Right atrium auricular region (tissue), 2 donors: Measurements from ENCODE around the gene ENPP7. TPM values are rescaled to one million over a fixed set of nuclear protein-coding genes. Genes with fewer than 3 reads are reported as not detected.

Experiments
- DNase-seq: peaks from one replicate; pipeline ENCODE4 v3.0.0-alpha.2; 2019; ENCODE audit warnings: low spot score
- H3K27ac ChIP-seq, 2 donors: fragments of 200-600 bp; sonication (generic); 1 replicate in 1 of 2; 2 replicates in 1 of 2; pipeline ENCODE4 v1.5.1; 2016 to 2019
- H3K27me3 ChIP-seq, 2 donors: fragments of 200-600 bp; sonication (generic); one replicate each; pipeline versions ENCODE4 v1.5.1 to v1.6.0; 2017 to 2019
- H3K36me3 ChIP-seq: fragments of 200-600 bp; sonication (generic); one replicate; pipeline ENCODE4 v1.5.1; 2016
- H3K4me1 ChIP-seq, 2 donors: fragments of 200-600 bp; sonication (generic); one replicate each; pipeline versions ENCODE4 v1.5.1 to v1.6.0; 2017 to 2019
- H3K4me3 ChIP-seq, 2 donors: fragments of 200-600 bp; sonication (generic); 1 replicate in 1 of 2; 2 replicates in 1 of 2; pipeline ENCODE4 v1.5.1; 2017 to 2019; ENCODE audit warnings: mild to moderate bottlenecking in 1 of 2, moderate library complexity in 1 of 2
- H3K9me3 ChIP-seq, 2 donors: fragments of 200-600 bp; sonication (generic); one replicate each; pipeline ENCODE4 v1.5.1; 2019
- CTCF ChIP-seq, 2 donors: fragments of 200-600 bp; sonication (generic); IDR thresholded peaks; one replicate each; pipeline ENCODE4 v1.5.1; 2019; ENCODE audit warnings: antibody characterized with exemption in 2 of 2
- total RNA-seq, 2 donors: library from RNA; depleted of rRNA; stranded (reverse); fragments of >200 nt; gene quantifications; one replicate each; pipeline ENCODE4 v1.1.0, GENCODE V29; 2016

ENPP7 gene
- total RNA-seq, 2 donors from 2014 or later = not detected

GRCh38 chr17:79714176-79715097 is 16.3 kb upstream of the ENPP7 start:
- Histone ChIP-seq H3K27ac (no peak overlapping the region), H3K9me3 (no peaks in the 10 kb centered on the region), H3K36me3 (no peaks in the 10 kb centered on the region), H3K4me1 (no peaks in the 10 kb centered on the region), H3K4me3 (no peak overlapping the region), H3K27me3 (no peaks in the 10 kb centered on the region)
- TF ChIP-seq CTCF (IDR thresholded peaks at IDR 0.05) = no peak
- no peak for DNase-seq

GRCh38 chr17:79715098-79715942 is 15.4 kb upstream of the ENPP7 start:
- Histone ChIP-seq H3K4me1 (no peaks in the 10 kb centered on the region), H3K4me3 (no peak overlapping the region), H3K27me3 (no peaks in the 10 kb centered on the region), H3K9me3 (no peaks in the 10 kb centered on the region), H3K36me3 (no peaks in the 10 kb centered on the region), H3K27ac (no peak overlapping the region)
- no peak for TF ChIP-seq CTCF (IDR thresholded peaks at IDR 0.05)
- DNase-seq = no peak

GRCh38 chr17:79715943-79716797 is 14.6 kb upstream of the ENPP7 start:
- Histone ChIP-seq H3K27me3 (no peaks in the 10 kb centered on the region), H3K27ac (no peak overlapping the region), H3K4me1 (no peaks in the 10 kb centered on the region), H3K9me3 (no peaks in the 10 kb centered on the region), H3K36me3 (no peaks in the 10 kb centered on the region), H3K4me3 (no peak overlapping the region)
- no peak for TF ChIP-seq CTCF (IDR thresholded peaks at IDR 0.05)
- no peak for DNase-seq

- H3K36me3 ChIP-seq = no peaks in the 10 kb centered on the region
- no peak overlapping the region for H3K4me3 ChIP-seq
- TF ChIP-seq CTCF (IDR thresholded peaks at IDR 0.05) = no peak
- H3K27me3 ChIP-seq = no peaks in the 10 kb centered on the region
- no peaks in the 10 kb centered on the region for H3K9me3 ChIP-seq
- no peak for DNase-seq
- H3K27ac ChIP-seq = no peak overlapping the region
- no peaks in the 10 kb centered on the region for H3K4me1 ChIP-seq
These were observed 9.9 kb upstream of the ENPP7 start for GRCh38 chr17:79720705-79721292.

GRCh38 chr17:79721993-79722671 is 8.6 kb upstream of the ENPP7 start:
- Histone ChIP-seq H3K27ac (no peak overlapping the region), H3K4me3 (no peak overlapping the region), H3K27me3 (no peaks in the 10 kb centered on the region), H3K9me3 (no peaks in the 10 kb centered on the region), H3K36me3 (no peaks in the 10 kb centered on the region), H3K4me1 (no peaks in the 10 kb centered on the region)
- TF ChIP-seq CTCF (IDR thresholded peaks at IDR 0.05) = no peak
- DNase-seq = no peak
